ENCODE results near the gene BCAS3. TPM values are rescaled to one million over a fixed set of nuclear protein-coding genes. Genes with fewer than 3 reads are reported as not detected.

BCAS3 gene
- total and polyA plus RNA-seq, 4 donors, result 5.8 to 24.6 (median 10.1) TPM

DNA sequence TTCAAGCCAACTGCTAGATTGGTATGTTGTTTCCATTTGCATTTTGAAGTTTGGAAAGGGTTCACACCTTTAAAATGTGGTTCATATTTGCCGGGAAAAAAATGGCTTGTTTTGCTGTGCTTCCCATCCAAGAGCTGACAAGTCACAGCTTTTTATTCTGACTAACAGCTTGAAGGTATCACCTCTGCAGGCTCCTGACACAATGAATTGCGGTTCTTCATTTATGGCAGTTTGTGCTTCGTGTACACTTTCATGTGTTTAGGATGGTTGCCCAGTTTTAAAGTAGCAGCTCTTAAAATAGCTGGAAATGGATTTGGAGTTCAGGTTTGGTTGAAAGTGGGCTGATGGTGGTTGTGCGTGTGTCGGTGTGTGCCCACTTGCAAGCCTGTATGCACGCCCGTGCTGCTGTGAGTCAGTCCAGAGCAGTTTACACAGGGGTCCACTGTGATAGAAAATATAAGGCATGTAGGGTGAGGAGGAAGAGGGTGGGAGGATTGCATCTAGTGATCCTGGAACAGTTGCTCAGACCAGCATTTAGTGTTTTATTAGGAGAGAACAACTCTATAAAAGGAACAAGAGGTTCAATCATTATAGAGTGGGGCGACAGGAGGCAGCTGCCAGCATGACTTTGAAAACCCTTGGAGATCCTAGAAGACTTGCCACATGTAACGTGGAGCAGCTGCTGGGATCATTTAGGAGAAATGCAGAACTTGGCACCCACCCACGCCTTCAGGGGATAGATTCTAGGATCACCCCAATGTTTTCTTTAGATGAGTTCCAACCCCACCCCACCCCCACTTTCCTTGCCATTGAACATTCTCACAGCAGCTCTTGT is 614.0 kb downstream of the BCAS3 start (continued):
- TF ChIP-seq, protein P1, sequence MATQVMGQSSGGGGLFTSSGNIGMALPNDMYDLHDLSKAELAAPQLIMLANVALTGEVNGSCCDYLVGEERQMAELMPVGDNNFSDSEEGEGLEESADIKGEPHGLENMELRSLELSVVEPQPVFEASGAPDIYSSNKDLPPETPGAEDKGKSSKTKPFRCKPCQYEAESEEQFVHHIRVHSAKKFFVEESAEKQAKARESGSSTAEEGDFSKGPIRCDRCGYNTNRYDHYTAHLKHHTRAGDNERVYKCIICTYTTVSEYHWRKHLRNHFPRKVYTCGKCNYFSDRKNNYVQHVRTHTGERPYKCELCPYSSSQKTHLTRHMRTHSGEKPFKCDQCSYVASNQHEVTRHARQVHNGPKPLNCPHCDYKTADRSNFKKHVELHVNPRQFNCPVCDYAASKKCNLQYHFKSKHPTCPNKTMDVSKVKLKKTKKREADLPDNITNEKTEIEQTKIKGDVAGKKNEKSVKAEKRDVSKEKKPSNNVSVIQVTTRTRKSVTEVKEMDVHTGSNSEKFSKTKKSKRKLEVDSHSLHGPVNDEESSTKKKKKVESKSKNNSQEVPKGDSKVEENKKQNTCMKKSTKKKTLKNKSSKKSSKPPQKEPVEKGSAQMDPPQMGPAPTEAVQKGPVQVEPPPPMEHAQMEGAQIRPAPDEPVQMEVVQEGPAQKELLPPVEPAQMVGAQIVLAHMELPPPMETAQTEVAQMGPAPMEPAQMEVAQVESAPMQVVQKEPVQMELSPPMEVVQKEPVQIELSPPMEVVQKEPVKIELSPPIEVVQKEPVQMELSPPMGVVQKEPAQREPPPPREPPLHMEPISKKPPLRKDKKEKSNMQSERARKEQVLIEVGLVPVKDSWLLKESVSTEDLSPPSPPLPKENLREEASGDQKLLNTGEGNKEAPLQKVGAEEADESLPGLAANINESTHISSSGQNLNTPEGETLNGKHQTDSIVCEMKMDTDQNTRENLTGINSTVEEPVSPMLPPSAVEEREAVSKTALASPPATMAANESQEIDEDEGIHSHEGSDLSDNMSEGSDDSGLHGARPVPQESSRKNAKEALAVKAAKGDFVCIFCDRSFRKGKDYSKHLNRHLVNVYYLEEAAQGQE (IDR thresholded peaks at IDR 0.05), result no peak
- TF ChIP-seq NR2F2 (IDR thresholded peaks at IDR 0.05) (no peak), YY1 (IDR thresholded peaks at IDR 0.05) (no peak), EGR1 (IDR thresholded peaks at IDR 0.05; ENCODE audit: low read depth in 2 of 2) (no peak), SP1 (IDR thresholded peaks at IDR 0.05) (no peak)

DNA sequence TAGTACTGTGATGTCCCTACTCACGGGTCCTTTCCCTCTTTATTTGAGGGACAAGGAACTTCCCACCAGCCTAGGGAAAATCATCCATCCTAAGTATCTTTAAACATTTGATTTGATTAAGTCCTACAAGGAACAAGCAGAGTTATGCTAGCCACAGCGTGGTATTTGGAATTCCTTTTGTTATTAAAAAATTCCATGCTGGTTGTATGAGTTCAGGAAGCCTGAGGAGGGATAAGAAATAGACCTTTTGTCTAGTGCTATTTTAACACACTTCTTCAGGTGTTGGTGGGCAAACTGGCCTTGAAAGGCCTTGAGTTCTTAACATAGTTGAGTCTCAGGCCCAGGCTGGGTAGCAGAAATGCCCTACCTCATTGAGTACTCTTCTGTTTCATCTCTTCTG is 616.6 kb downstream of the BCAS3 start:
- no peaks in the 10 kb centered on the region for H3K36me3 ChIP-seq (ENCODE audit: control insufficient read depth in 4 of 4, insufficient read depth in 3 of 4, low read depth in 1 of 4, low read length in 3 of 4)
- no peak overlapping the region for H3K9ac ChIP-seq (ENCODE audit: low read depth in 1 of 2, low read length in 2 of 2)
- WGBS, result 99% methylated on average over 2 of the region's 2 CpGs
- H3K27ac ChIP-seq (ENCODE audit: low read depth in 1 of 2, low read length in 2 of 2), result no peak overlapping the region
- no peaks in the 10 kb centered on the region for H3K27me3 ChIP-seq (ENCODE audit: control insufficient read depth in 4 of 4, insufficient read depth in 4 of 4, low read length in 3 of 4)
- no peaks in the 10 kb centered on the region for H3K9me3 ChIP-seq (ENCODE audit: control insufficient read depth in 4 of 4, low read length in 3 of 4)
- DNase-seq (ENCODE audit: low spot score), result no peak
- H3K4me1 ChIP-seq (ENCODE audit: control insufficient read depth in 4 of 4, insufficient read depth in 4 of 4, low read length in 3 of 4), result no peaks in the 10 kb centered on the region
- H3K4me3 ChIP-seq (ENCODE audit: low read depth in 1 of 3, low read length in 3 of 3), result no peak overlapping the region
- TF ChIP-seq, protein P2, sequence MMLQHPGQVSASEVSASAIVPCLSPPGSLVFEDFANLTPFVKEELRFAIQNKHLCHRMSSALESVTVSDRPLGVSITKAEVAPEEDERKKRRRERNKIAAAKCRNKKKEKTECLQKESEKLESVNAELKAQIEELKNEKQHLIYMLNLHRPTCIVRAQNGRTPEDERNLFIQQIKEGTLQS (IDR thresholded peaks at IDR 0.05), result no peak
- no peak for TF ChIP-seq TAF1 (conservative IDR thresholded peaks at IDR 0.05)
- no peak for TF ChIP-seq HNF4A (conservative IDR thresholded peaks at IDR 0.05)
- TF ChIP-seq GABPA (IDR thresholded peaks at IDR 0.05 in 1 of 2, conservative IDR thresholded peaks at IDR 0.05 in 1 of 2), result no peak
- TF ChIP-seq, protein P3, sequence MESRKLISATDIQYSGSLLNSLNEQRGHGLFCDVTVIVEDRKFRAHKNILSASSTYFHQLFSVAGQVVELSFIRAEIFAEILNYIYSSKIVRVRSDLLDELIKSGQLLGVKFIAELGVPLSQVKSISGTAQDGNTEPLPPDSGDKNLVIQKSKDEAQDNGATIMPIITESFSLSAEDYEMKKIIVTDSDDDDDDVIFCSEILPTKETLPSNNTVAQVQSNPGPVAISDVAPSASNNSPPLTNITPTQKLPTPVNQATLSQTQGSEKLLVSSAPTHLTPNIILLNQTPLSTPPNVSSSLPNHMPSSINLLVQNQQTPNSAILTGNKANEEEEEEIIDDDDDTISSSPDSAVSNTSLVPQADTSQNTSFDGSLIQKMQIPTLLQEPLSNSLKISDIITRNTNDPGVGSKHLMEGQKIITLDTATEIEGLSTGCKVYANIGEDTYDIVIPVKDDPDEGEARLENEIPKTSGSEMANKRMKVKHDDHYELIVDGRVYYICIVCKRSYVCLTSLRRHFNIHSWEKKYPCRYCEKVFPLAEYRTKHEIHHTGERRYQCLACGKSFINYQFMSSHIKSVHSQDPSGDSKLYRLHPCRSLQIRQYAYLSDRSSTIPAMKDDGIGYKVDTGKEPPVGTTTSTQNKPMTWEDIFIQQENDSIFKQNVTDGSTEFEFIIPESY (IDR thresholded peaks at IDR 0.05), result no peak
- TF ChIP-seq SP1 (IDR thresholded peaks at IDR 0.05), result no peak
- TF ChIP-seq JUND (IDR thresholded peaks at IDR 0.05), result no peak
- TF ChIP-seq, protein P4, sequence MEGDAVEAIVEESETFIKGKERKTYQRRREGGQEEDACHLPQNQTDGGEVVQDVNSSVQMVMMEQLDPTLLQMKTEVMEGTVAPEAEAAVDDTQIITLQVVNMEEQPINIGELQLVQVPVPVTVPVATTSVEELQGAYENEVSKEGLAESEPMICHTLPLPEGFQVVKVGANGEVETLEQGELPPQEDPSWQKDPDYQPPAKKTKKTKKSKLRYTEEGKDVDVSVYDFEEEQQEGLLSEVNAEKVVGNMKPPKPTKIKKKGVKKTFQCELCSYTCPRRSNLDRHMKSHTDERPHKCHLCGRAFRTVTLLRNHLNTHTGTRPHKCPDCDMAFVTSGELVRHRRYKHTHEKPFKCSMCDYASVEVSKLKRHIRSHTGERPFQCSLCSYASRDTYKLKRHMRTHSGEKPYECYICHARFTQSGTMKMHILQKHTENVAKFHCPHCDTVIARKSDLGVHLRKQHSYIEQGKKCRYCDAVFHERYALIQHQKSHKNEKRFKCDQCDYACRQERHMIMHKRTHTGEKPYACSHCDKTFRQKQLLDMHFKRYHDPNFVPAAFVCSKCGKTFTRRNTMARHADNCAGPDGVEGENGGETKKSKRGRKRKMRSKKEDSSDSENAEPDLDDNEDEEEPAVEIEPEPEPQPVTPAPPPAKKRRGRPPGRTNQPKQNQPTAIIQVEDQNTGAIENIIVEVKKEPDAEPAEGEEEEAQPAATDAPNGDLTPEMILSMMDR (IDR thresholded peaks at IDR 0.05; ENCODE audit: low read depth, low read length, missing input control), result no peak
- TF ChIP-seq, protein P5, sequence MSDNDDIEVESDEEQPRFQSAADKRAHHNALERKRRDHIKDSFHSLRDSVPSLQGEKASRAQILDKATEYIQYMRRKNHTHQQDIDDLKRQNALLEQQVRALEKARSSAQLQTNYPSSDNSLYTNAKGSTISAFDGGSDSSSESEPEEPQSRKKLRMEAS (IDR thresholded peaks at IDR 0.05), result no peak
- no peak for TF ChIP-seq EGR1 (IDR thresholded peaks at IDR 0.05; ENCODE audit: low read depth in 2 of 2)
- no peak for TF ChIP-seq FOXA1 (IDR thresholded peaks at IDR 0.05)
- TF ChIP-seq, protein P1 (IDR thresholded peaks at IDR 0.05), result no peak
- TF ChIP-seq YY1 (IDR thresholded peaks at IDR 0.05), result no peak
- TF ChIP-seq RAD21 (IDR thresholded peaks at IDR 0.05), result no peak
- no peak for TF ChIP-seq NR2F2 (IDR thresholded peaks at IDR 0.05)
